SK-N-SH (cell line): ENCODE results near the gene EPB41L2. TPM values are rescaled to one million over a fixed set of nuclear protein-coding genes. Genes with fewer than 3 reads are reported as not detected.

Experiments used
- CTCF ChIA-PET: fragments of 300-600, 350-600 bp; formaldehyde crosslinking; extraction: SDS; loops from one replicate; lab custom pipeline; 2021; lab: Yijun Ruan, JAX
- POLR2A ChIA-PET: fragments of 350-600 bp; sonication (Branson Sonifier 250); formaldehyde crosslinking; extraction: SDS; loops from one replicate; lab custom pipeline; 2020; ENCODE audit warnings: antibody characterized with exemption, inconsistent platforms; lab: Yijun Ruan, JAX
- DNase-seq: peaks from one replicate; pipeline ENCODE4 v3.0.0; 2012
- H2AFZ ChIP-seq: fragments of 200-600 bp; sonication (generic); 2 replicates; pipeline ENCODE4 v1.8.1; 2016; ENCODE audit warnings: antibody characterized with exemption, mild to moderate bottlenecking, low read depth
- H3F3A ChIP-seq: fragments of 200-600 bp; sonication (generic); replicated peaks from 2 replicates; pipeline ENCODE3; 2016; ENCODE audit warnings: antibody characterized with exemption, mild to moderate bottlenecking; ENCODE audit not compliant: insufficient read depth
- H3K27ac ChIP-seq, 2 experiments: fragments of 200-500 bp in 1 of 2; fragments of 200-600 bp in 1 of 2; sonication (Bioruptor generic) in 1 of 2; sonication (generic), shearing (Covaris generic) in 1 of 2; 2 replicates each; pipeline versions ENCODE4 v1.5.1 to v1.6.1; 2014 to 2016; ENCODE audit warnings: low read depth in 2 of 2, inconsistent platforms in 1 of 2, low read length in 1 of 2, mild to moderate bottlenecking in 1 of 2, mixed read lengths in 1 of 2
- H3K27me3 ChIP-seq: fragments of 200-600 bp; sonication (generic), shearing (Covaris generic); 2 replicates; pipeline ENCODE4 v1.6.1; 2016; ENCODE audit warnings: mixed run types; ENCODE audit not compliant: insufficient read depth
- H3K36me3 ChIP-seq, 2 experiments: fragments of 200-500 bp in 1 of 2; fragments of 200-600 bp in 1 of 2; sonication (Bioruptor generic) in 1 of 2; sonication (generic) in 1 of 2; replicated peaks in 1 of 2; 2 replicates each; pipeline versions ENCODE3 to v1.5.1; 2014 to 2016; ENCODE audit warnings: low read length in 1 of 2, mild to moderate bottlenecking in 1 of 2; ENCODE audit not compliant: insufficient read depth in 2 of 2, control insufficient read depth in 1 of 2
- H3K4me1 ChIP-seq, 2 experiments: fragments of 200-500 bp in 1 of 2; fragments of 200-600 bp in 1 of 2; sonication (Bioruptor generic) in 1 of 2; sonication (generic), shearing (Covaris generic) in 1 of 2; 2 replicates each; pipeline versions ENCODE4 v1.5.1 to v1.6.1; 2014 to 2016; ENCODE audit warnings: low read depth in 1 of 2, low read length in 1 of 2, mixed run types in 1 of 2; ENCODE audit not compliant: insufficient read depth in 2 of 2, control insufficient read depth in 1 of 2
- H3K4me2 ChIP-seq: fragments of 200-600 bp; sonication (generic), shearing (Covaris generic); 2 replicates; pipeline ENCODE4 v1.6.1; 2017; ENCODE audit warnings: mixed run types
- H3K4me3 ChIP-seq, 2 experiments: fragments of 200-500 bp in 1 of 2; fragments of 200-600 bp in 1 of 2; sonication (Bioruptor generic) in 1 of 2; sonication (generic), shearing (Covaris generic) in 1 of 2; 2 replicates each; pipeline versions ENCODE4 v1.5.1 to v1.8.1; 2014 to 2016; ENCODE audit warnings: low read depth in 2 of 2, inconsistent platforms in 1 of 2, low read length in 1 of 2, mild to moderate bottlenecking in 1 of 2, mixed read lengths in 1 of 2, moderate library complexity in 1 of 2
- H3K79me2 ChIP-seq: fragments of 200-600 bp; sonication (generic); 2 replicates; pipeline ENCODE4 v1.8.1; 2017; ENCODE audit warnings: mild to moderate bottlenecking; ENCODE audit not compliant: insufficient read depth
- H3K9ac ChIP-seq: fragments of 200-600 bp; sonication (generic); 2 replicates; pipeline ENCODE4 v1.6.1; 2017; ENCODE audit warnings: mixed run types
- H3K9me2 ChIP-seq: fragments of 200-600 bp; sonication (generic); 2 replicates; pipeline ENCODE4 v1.6.1; 2017; ENCODE audit warnings: mixed run types
- H3K9me3 ChIP-seq: fragments of 200-600 bp; sonication (generic); 2 replicates; pipeline ENCODE4 v1.6.1; 2017; ENCODE audit warnings: mixed run types, mild to moderate bottlenecking, moderate library complexity
- H4K20me1 ChIP-seq: fragments of 200-600 bp; sonication (generic); 2 replicates; pipeline ENCODE4 v1.6.1; 2017; ENCODE audit warnings: mild to moderate bottlenecking, mixed run types; ENCODE audit not compliant: insufficient read depth
- CTCF ChIP-seq: fragments of 200-600 bp; sonication (generic); IDR thresholded peaks from 2 replicates; pipeline ENCODE4 v1.6.1; 2017; ENCODE audit warnings: antibody characterized with exemption, mild to moderate bottlenecking, moderate library complexity
- ELF1 ChIP-seq: IDR thresholded peaks from 2 replicates; pipeline ENCODE4 v1.4.0; 2012
- EP300 ChIP-seq, 2 experiments: IDR thresholded peaks; 2 replicates each; pipeline versions ENCODE4 v1.4.0 to v1.6.1; 2012; ENCODE audit warnings: borderline replicate concordance in 1 of 2, low read depth in 1 of 2, low read length in 1 of 2
- EZH2phosphoT487 ChIP-seq: fragments of 200-600 bp; sonication (generic); IDR thresholded peaks from 2 replicates; pipeline ENCODE4 v1.6.1; 2017; ENCODE audit warnings: low read depth, mixed run types, mild to moderate bottlenecking, antibody characterized with exemption, moderate library complexity, borderline replicate concordance
- FOSL2 ChIP-seq: IDR thresholded peaks from 2 replicates; pipeline ENCODE4 v1.4.0; 2012; ENCODE audit warnings: low read depth, mild to moderate bottlenecking, moderate library complexity, borderline replicate concordance
- FOXJ3 ChIP-seq: sonication (generic); formaldehyde crosslinking; IDR thresholded peaks from 2 replicates; pipeline ENCODE4 v1.5.1; 2020; ENCODE audit warnings: mild to moderate bottlenecking, missing genetic modification reagents
- GABPA ChIP-seq: IDR thresholded peaks from 2 replicates; pipeline ENCODE4 v1.4.0; 2012; ENCODE audit warnings: low read depth, mild to moderate bottlenecking
- GATA2 ChIP-seq: sonication (generic); formaldehyde crosslinking; IDR thresholded peaks from 2 replicates; pipeline ENCODE4 v1.5.0; 2020; ENCODE audit warnings: mild to moderate bottlenecking, missing genetic modification reagents
- MAX ChIP-seq: IDR thresholded peaks from 2 replicates; pipeline ENCODE4 v1.4.0; 2012; ENCODE audit warnings: low read depth
- NFIC ChIP-seq: IDR thresholded peaks from 2 replicates; pipeline ENCODE4 v1.4.0; 2012; ENCODE audit warnings: borderline replicate concordance
- NRF1 ChIP-seq: IDR thresholded peaks from 2 replicates; pipeline ENCODE4 v1.6.1; 2012; ENCODE audit warnings: low read depth, mild to moderate bottlenecking, low read length
- PBX3 ChIP-seq: IDR thresholded peaks from 2 replicates; pipeline ENCODE4; 2012
- RCOR1 ChIP-seq: fragments of 150-350 bp; IDR thresholded peaks from 2 replicates; pipeline ENCODE4 v1.6.1; 2017; ENCODE audit warnings: antibody characterized with exemption, low read length
- REST ChIP-seq: IDR thresholded peaks from 2 replicates; pipeline ENCODE4 v1.6.1; 2012; ENCODE audit warnings: mild to moderate bottlenecking, low read depth, low read length, moderate library complexity
- RXRA ChIP-seq: IDR thresholded peaks from 2 replicates; pipeline ENCODE4 v1.4.0; 2012; ENCODE audit warnings: low read depth, mild to moderate bottlenecking, borderline replicate concordance
- SMC3 ChIP-seq: IDR thresholded peaks from 2 replicates; pipeline ENCODE4 v1.6.1; 2012; ENCODE audit warnings: low read depth, low read length, improper control_type of control experiment
- TAF1 ChIP-seq: IDR thresholded peaks from 2 replicates; pipeline ENCODE4 v1.6.1; 2012; ENCODE audit warnings: low read depth, mild to moderate bottlenecking, low read length, moderate library complexity, borderline replicate concordance
- TEAD4 ChIP-seq: IDR thresholded peaks from 2 replicates; pipeline ENCODE4 v1.4.0; 2012; ENCODE audit warnings: mild to moderate bottlenecking, borderline replicate concordance; ENCODE audit not compliant: insufficient read depth
- USF1 ChIP-seq: IDR thresholded peaks from 2 replicates; pipeline ENCODE4 v1.4.0; 2012; ENCODE audit warnings: low read depth, borderline replicate concordance
- YY1 ChIP-seq: IDR thresholded peaks from 2 replicates; pipeline ENCODE4 v1.4.0; 2012; ENCODE audit warnings: low read depth, mild to moderate bottlenecking
- WGBS: methylation state at CpG from one replicate; pipeline ENCODE4 v1.1.6; 2017; ENCODE audit warnings: low lambda C conversion rate; 5-methylcytosine and 5-hydroxymethylcytosine counted together
- polyA plus RNA-seq, 3 experiments: library from polyadenylated mRNA; depleted of rRNA; stranded (reverse); fragments of >200 nt; gene quantifications; 2 replicates each; pipeline ENCODE4 v1.2.3, GENCODE V29; 2012

Gene EPB41L2
- polyA plus RNA-seq, 1 of the 3 experiments (the other 2 are of a cell fraction): 1.4 TPM

GRCh38 chr6:130920969-130921368, 142.1 kb downstream of the EPB41L2 start:
- WGBS: 29% methylated on average over 4 of the region's 4 CpGs
- H3K27ac ChIP-seq: no peak overlapping the region
- H3K9me2 ChIP-seq: no peaks in the 10 kb centered on the region
- ChIA-PET POLR2A (no interaction called here), CTCF (no interaction called here)
- no peak for DNase-seq
- no peaks in the 10 kb centered on the region for H3K79me2 ChIP-seq
- no peaks in the 10 kb centered on the region for H3K36me3 ChIP-seq
- no peaks in the 10 kb centered on the region for H3F3A ChIP-seq
- H3K9me3 ChIP-seq: no peaks in the 10 kb centered on the region
- no peak overlapping the region for H2AFZ ChIP-seq
- no peak overlapping the region for H3K9ac ChIP-seq
- TF ChIP-seq FOSL2 (no peak), YY1 (no peak), NFIC (no peak), CTCF (no peak), RXRA (no peak), TAF1 (no peak), TEAD4 (no peak), EZH2phosphoT487 (no peak), MAX (no peak), USF1 (no peak)
- no peak overlapping the region for H3K4me2 ChIP-seq
- no peaks in the 10 kb centered on the region for H4K20me1 ChIP-seq
- H3K4me3 ChIP-seq: no peak overlapping the region
- peaks cover 29% of the 10 kb centered on the region; the same call in 1 of the 2 replicates for H3K27me3 ChIP-seq
- no peaks in the 10 kb centered on the region for H3K4me1 ChIP-seq

- H3K4me3 ChIP-seq: no peak overlapping the region
- no peak for TF ChIP-seq PBX3
- no peak for TF ChIP-seq ELF1
- TF ChIP-seq RXRA: no peak
- no peak for TF ChIP-seq GABPA
- TF ChIP-seq NRF1: no peak
- no peak for TF ChIP-seq GATA2 (CRISPR knock-in tag)
- TF ChIP-seq EP300 (IDR thresholded peaks at IDR 0.05; ENCODE audit: borderline replicate concordance in 1 of 2, low read depth in 1 of 2, low read length in 1 of 2): no peak
- TF ChIP-seq SMC3: no peak
- TF ChIP-seq FOXJ3 (CRISPR knock-in tag): no peak
- TF ChIP-seq MAX: no peak
- no peak for TF ChIP-seq REST
- TF ChIP-seq RCOR1: no peak
These were observed 144.9 kb downstream of the EPB41L2 start for GRCh38 chr6:130918171-130918570.

More at GRCh38 chr6:130918171-130918570, 144.9 kb downstream of the EPB41L2 start:
- 11% methylated on average over 4 of the region's 4 CpGs for WGBS
- POLR2A ChIA-PET: no interaction called here
- H3K9ac ChIP-seq: no peak overlapping the region
- H4K20me1 ChIP-seq: no peaks in the 10 kb centered on the region
- no peak overlapping the region for H3K27ac ChIP-seq
- no peak for DNase-seq
- no peak overlapping the region for H3K4me2 ChIP-seq
- H2AFZ ChIP-seq: no peak overlapping the region
- CTCF ChIA-PET: interaction anchor here (1.6 kb wide), 1 partner anchor 45 kb away, joined by 4 read pairs; no protein-coding TSS in a partner anchor
- no peaks in the 10 kb centered on the region for H3F3A ChIP-seq
- H3K4me1 ChIP-seq: no peaks in the 10 kb centered on the region
- no peaks in the 10 kb centered on the region for H3K36me3 ChIP-seq
- H3K27me3 ChIP-seq: peaks cover 26% of the 10 kb centered on the region; the same call in 1 of the 2 replicates
- no peaks in the 10 kb centered on the region for H3K9me2 ChIP-seq
- no peaks in the 10 kb centered on the region for H3K79me2 ChIP-seq
- no peaks in the 10 kb centered on the region for H3K9me3 ChIP-seq
